SK-N-SH treated with all-trans-retinoic acid at 6 μM for 48 hours (cell line): ENCODE measurements around the gene MAP2K6.

Experiments
- ATAC-seq: fragments of 200-7000 bp; cut with Tn5 transposase; 3 replicates; pipeline ENCODE4 v1.9.1; 2020; ENCODE audit warnings: mild to moderate bottlenecking, moderate library complexity
- ARNTL ChIP-seq: fragments of 450-650 bp; formaldehyde crosslinking; IDR thresholded peaks from 2 replicates; pipeline ENCODE4 v1.5.0; 2020; ENCODE audit warnings: low read depth, mild to moderate bottlenecking, moderate library complexity, borderline replicate concordance
- CSDC2 ChIP-seq: fragments of 250-450 bp; sonication (Bioruptor Pico); IDR thresholded peaks from 2 replicates; pipeline ENCODE4 v1.5.0; 2020; ENCODE audit warnings: mild to moderate bottlenecking, moderate library complexity
- GLIS3 ChIP-seq: fragments of 250-450 bp; sonication (Bioruptor Pico); IDR thresholded peaks from 2 replicates; pipeline ENCODE4 v1.5.0; 2020; ENCODE audit warnings: mild to moderate bottlenecking, moderate library complexity
- ISL1 ChIP-seq: fragments of 250-450 bp; sonication (Bioruptor Pico); IDR thresholded peaks from 2 replicates; pipeline ENCODE4 v2.1.2; 2022; ENCODE audit warnings: mild to moderate bottlenecking, moderate library complexity
- OSR1 ChIP-seq: fragments of 250-450 bp; sonication (Bioruptor Pico); IDR thresholded peaks from 2 replicates; pipeline ENCODE4 v1.8.0; 2022; ENCODE audit warnings: moderate library complexity, mild to moderate bottlenecking, inconsistent platforms
- PPARA ChIP-seq: fragments of 250-450 bp; sonication (Bioruptor Pico); IDR thresholded peaks from 2 replicates; pipeline ENCODE4 v1.5.0; 2020; ENCODE audit warnings: mild to moderate bottlenecking, borderline replicate concordance
- RARB ChIP-seq: fragments of 250-450 bp; sonication (Bioruptor Pico); IDR thresholded peaks from 2 replicates; pipeline ENCODE4 v1.8.0; 2021; ENCODE audit warnings: mild to moderate bottlenecking, moderate library complexity
- SNAI2 ChIP-seq: fragments of 250-450 bp; sonication (Bioruptor Pico); IDR thresholded peaks from 2 replicates; pipeline ENCODE4 v1.5.0; 2020; ENCODE audit warnings: mild to moderate bottlenecking, moderate library complexity
- TCF4 ChIP-seq: fragments of 250-450 bp; sonication (Bioruptor Pico); IDR thresholded peaks from 2 replicates; pipeline ENCODE4 v1.8.0; 2021; ENCODE audit warnings: mild to moderate bottlenecking, moderate library complexity, borderline replicate concordance
- TOX ChIP-seq: fragments of 250-450 bp; sonication (Bioruptor Pico); IDR thresholded peaks from 2 replicates; pipeline ENCODE4 v1.8.0; 2021; ENCODE audit warnings: mild to moderate bottlenecking, moderate library complexity, borderline replicate concordance
- ZC3H10 ChIP-seq: fragments of 250-450 bp; sonication (Bioruptor Pico); IDR thresholded peaks from 2 replicates; pipeline ENCODE4 v1.5.1; 2021; ENCODE audit warnings: mild to moderate bottlenecking, moderate library complexity
- ZFP3 ChIP-seq: fragments of 250-450 bp; sonication (Bioruptor Pico); IDR thresholded peaks from 2 replicates; pipeline ENCODE4 v1.5.0; 2020; ENCODE audit warnings: mild to moderate bottlenecking, moderate library complexity
- ZFP30 ChIP-seq: fragments of 450-650 bp; formaldehyde crosslinking; IDR thresholded peaks from 2 replicates; pipeline ENCODE4 v1.5.0; 2022; ENCODE audit warnings: mild to moderate bottlenecking, moderate library complexity
- ZNF565 ChIP-seq: fragments of 450-650 bp; formaldehyde crosslinking; conservative IDR thresholded peaks from 2 replicates; pipeline ENCODE4 v1.5.0; 2020; ENCODE audit warnings: low read depth, mild to moderate bottlenecking, moderate library complexity
- ZNF70 ChIP-seq: fragments of 450-650 bp; formaldehyde crosslinking; IDR thresholded peaks from 2 replicates; pipeline ENCODE4 v1.5.0; 2020; ENCODE audit warnings: mild to moderate bottlenecking, moderate library complexity
- TF ChIP-seq, protein P1 (sequence below): fragments of 250-450 bp; sonication (Bioruptor Pico); IDR thresholded peaks from 2 replicates; pipeline ENCODE4 v1.5.0; 2020; ENCODE audit warnings: mild to moderate bottlenecking, moderate library complexity
- TF ChIP-seq, protein P2 (sequence below): fragments of 250-450 bp; sonication (Bioruptor Pico); IDR thresholded peaks from 2 replicates; pipeline ENCODE4 v1.5.1; 2021; ENCODE audit warnings: mild to moderate bottlenecking, moderate library complexity
- TF ChIP-seq, protein P3 (sequence below): fragments of 250-450 bp; sonication (Bioruptor Pico); IDR thresholded peaks from 2 replicates; pipeline ENCODE4 v1.8.0; 2021; ENCODE audit warnings: low read depth, mild to moderate bottlenecking, moderate library complexity, borderline replicate concordance

The MAP2K6 gene

GRCh38 chr17:69573396-69573795 lies 158.9 kb downstream of the MAP2K6 start:
- no peak for ATAC-seq
- TF ChIP-seq ZFP3 (CRISPR knock-in tag), result no peak
- TF ChIP-seq GLIS3 (CRISPR knock-in tag), result no peak
- TF ChIP-seq TCF4 (CRISPR knock-in tag), result no peak
- TF ChIP-seq ZNF565 (CRISPR knock-in tag), result no peak
- no peak for TF ChIP-seq ZNF70 (CRISPR knock-in tag)
- no peak for TF ChIP-seq ARNTL (CRISPR knock-in tag)
- TF ChIP-seq CSDC2 (CRISPR knock-in tag), result no peak
- no peak for TF ChIP-seq OSR1
- TF ChIP-seq, protein P1, sequence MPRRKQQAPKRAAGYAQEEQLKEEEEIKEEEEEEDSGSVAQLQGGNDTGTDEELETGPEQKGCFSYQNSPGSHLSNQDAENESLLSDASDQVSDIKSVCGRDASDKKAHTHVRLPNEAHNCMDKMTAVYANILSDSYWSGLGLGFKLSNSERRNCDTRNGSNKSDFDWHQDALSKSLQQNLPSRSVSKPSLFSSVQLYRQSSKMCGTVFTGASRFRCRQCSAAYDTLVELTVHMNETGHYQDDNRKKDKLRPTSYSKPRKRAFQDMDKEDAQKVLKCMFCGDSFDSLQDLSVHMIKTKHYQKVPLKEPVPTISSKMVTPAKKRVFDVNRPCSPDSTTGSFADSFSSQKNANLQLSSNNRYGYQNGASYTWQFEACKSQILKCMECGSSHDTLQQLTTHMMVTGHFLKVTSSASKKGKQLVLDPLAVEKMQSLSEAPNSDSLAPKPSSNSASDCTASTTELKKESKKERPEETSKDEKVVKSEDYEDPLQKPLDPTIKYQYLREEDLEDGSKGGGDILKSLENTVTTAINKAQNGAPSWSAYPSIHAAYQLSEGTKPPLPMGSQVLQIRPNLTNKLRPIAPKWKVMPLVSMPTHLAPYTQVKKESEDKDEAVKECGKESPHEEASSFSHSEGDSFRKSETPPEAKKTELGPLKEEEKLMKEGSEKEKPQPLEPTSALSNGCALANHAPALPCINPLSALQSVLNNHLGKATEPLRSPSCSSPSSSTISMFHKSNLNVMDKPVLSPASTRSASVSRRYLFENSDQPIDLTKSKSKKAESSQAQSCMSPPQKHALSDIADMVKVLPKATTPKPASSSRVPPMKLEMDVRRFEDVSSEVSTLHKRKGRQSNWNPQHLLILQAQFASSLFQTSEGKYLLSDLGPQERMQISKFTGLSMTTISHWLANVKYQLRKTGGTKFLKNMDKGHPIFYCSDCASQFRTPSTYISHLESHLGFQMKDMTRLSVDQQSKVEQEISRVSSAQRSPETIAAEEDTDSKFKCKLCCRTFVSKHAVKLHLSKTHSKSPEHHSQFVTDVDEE (CRISPR knock-in tag), result no peak
- TF ChIP-seq TOX (CRISPR knock-in tag), result no peak
- no peak for TF ChIP-seq ZC3H10 (CRISPR knock-in tag)
- no peak for TF ChIP-seq SNAI2 (CRISPR knock-in tag)

DNA sequence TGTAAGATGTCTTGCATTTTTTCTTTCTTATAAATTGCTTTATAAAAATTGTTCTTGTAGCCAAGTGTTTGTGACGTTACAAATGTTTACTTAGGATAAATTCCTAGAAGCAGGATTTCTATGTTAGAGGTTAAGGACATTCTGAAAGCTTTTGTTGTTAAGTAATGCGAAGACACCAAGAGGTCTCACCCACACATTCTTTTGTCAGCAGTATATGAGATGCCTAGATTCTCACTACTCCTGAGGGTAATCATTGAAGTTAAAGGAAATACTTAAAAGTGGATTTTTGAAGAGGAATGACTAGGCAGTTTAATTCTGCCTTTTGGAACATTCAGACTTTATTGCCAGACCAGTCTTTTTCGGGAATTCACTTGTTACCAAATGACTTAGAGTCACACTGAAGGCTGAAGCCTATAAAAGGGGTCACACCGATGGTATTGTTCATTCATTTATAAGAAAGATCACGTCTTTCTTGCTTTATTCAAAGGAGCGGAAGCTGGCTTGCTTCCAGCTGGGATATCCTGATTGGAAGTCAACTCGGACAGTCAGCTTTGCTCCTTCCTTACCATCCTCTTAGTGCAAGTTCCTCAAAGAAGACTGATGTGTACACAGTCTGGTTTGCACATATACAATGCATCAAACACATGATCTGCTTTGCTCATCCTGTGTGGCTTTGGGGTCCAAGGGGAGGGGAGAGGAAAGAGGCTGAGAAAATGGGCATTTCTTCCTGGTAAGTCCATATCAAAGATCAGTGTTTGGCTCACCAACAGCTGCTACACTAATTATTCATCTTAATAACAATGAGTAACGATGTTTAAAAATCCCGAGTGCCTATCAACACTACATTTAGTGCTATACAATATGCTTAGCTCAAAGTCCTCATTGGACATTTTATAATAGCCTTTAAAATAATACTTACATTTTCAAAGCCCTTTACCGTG lies 160.0 kb downstream of the MAP2K6 start:
- no peak; the same call in 2 of the 3 replicates for ATAC-seq
- TF ChIP-seq RARB, result no peak
- peak; percentile 10; the same call in 1 of the 2 replicates for TF ChIP-seq ISL1 (CRISPR knock-in tag)
- TF ChIP-seq ZFP3 (CRISPR knock-in tag), result no peak
- TF ChIP-seq, protein P2, sequence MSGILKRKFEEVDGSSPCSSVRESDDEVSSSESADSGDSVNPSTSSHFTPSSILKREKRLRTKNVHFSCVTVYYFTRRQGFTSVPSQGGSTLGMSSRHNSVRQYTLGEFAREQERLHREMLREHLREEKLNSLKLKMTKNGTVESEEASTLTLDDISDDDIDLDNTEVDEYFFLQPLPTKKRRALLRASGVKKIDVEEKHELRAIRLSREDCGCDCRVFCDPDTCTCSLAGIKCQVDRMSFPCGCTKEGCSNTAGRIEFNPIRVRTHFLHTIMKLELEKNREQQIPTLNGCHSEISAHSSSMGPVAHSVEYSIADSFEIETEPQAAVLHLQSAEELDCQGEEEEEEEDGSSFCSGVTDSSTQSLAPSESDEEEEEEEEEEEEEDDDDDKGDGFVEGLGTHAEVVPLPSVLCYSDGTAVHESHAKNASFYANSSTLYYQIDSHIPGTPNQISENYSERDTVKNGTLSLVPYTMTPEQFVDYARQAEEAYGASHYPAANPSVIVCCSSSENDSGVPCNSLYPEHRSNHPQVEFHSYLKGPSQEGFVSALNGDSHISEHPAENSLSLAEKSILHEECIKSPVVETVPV (CRISPR knock-in tag), result no peak
- TF ChIP-seq ARNTL (CRISPR knock-in tag), result no peak

DNA sequence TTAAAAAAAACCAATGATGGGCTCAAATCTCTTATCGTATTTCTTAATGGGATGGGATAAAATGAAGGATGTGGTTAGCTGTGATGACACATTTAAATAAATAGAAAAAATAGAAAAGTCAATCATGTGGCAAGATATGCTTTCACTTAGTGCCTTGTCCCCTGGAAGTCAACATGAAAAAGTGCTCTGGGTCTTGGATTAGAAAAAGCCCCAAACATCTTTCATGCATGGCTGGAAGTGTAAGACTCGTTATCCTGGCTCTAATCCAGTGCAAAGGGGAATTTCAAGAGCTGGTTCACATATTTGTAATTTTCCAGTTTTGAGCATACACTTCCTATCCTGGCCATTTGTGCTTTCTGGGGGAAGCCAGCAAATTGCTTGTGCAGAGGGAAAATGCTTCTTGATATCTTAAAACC lies 160.9 kb downstream of the MAP2K6 start:
- peak; percentile 79 for ATAC-seq
- TF ChIP-seq TOX (CRISPR knock-in tag), result no peak
- no peak for TF ChIP-seq ZFP30 (CRISPR knock-in tag)
- peak; percentile 80 for TF ChIP-seq ISL1 (CRISPR knock-in tag)
- TF ChIP-seq, protein P1 (CRISPR knock-in tag), result no peak
- TF ChIP-seq, protein P3, sequence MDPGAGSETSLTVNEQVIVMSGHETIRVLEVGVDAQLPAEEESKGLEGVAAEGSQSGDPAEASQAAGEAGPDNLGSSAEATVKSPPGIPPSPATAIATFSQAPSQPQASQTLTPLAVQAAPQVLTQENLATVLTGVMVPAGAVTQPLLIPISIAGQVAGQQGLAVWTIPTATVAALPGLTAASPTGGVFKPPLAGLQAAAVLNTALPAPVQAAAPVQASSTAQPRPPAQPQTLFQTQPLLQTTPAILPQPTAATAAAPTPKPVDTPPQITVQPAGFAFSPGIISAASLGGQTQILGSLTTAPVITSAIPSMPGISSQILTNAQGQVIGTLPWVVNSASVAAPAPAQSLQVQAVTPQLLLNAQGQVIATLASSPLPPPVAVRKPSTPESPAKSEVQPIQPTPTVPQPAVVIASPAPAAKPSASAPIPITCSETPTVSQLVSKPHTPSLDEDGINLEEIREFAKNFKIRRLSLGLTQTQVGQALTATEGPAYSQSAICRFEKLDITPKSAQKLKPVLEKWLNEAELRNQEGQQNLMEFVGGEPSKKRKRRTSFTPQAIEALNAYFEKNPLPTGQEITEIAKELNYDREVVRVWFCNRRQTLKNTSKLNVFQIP, result no peak
- TF ChIP-seq, protein P2 (CRISPR knock-in tag), result no peak
- TF ChIP-seq RARB, result 0 out of 2 replicates have a peak, but pooled peaks have one; percentile 16
- no peak for TF ChIP-seq PPARA (CRISPR knock-in tag)
